ENCODE data around the gene EHD4. TPM values are rescaled to one million over a fixed set of nuclear protein-coding genes. Genes with fewer than 3 reads are reported as not detected.

Gene EHD4
- total and polyA plus RNA-seq, 2 donors (not counting 3 experiments of a cell fraction or from before 2014, with no cell fraction given) = 96.7 to 128 TPM

GRCh38 chr15:41852736-41853590, 119.4 kb downstream of the EHD4 start:
- FAIRE-seq (no peak), DNase-seq (ENCODE audit: low read depth, low spot score) (no peak)
- H4K20me1 ChIP-seq (replicated peaks; ENCODE audit: control insufficient read depth, extremely low read depth, insufficient read depth, low read length) = no peaks in the 10 kb centered on the region
- ChIA-PET CTCF (interaction anchor here (1.8 to 3.2 kb wide), 2 partner anchors 11 to 52 kb away, joined by 5 to 12 read pairs; no protein-coding TSS in a partner anchor), POLR2A (no interaction called here)
- no peaks in the 10 kb centered on the region for H3K9me3 ChIP-seq (replicated peaks; ENCODE audit: control insufficient read depth, insufficient read depth, low read length)
- no peak overlapping the region for H2AFZ ChIP-seq (ENCODE audit: low read depth, low read length)
- no peaks in the 10 kb centered on the region for H3K4me1 ChIP-seq (ENCODE audit: control insufficient read depth, extremely low read depth, insufficient read depth, low read length)
- dilution Hi-C loops (cut with MboI; ENCODE audit: extremely low pct_ligation_motif_present, low sequenced_read_pairs) = no loop called here
- no peak overlapping the region for H3K4me3 ChIP-seq (replicated peaks in 1 of 3; ENCODE audit: insufficient read depth in 1 of 3, low read depth in 1 of 3, low read length in 3 of 3)
- H3K27me3 ChIP-seq (ENCODE audit: control insufficient read depth in 2 of 2, insufficient read depth in 2 of 2, low read length in 2 of 2) = no peaks in the 10 kb centered on the region
- TF ChIP-seq GATA2 (IDR thresholded peaks at IDR 0.05; ENCODE audit: insufficient read depth, insufficient read length, low read depth, low read length) (no peak), MYC (IDR thresholded peaks at IDR 0.05; ENCODE audit: low read depth, low read length) (no peak), EZH2 (IDR thresholded peaks at IDR 0.05; ENCODE audit: borderline replicate concordance, low read depth, low read length, severe bottlenecking) (no peak), JUN (IDR thresholded peaks at IDR 0.05; ENCODE audit: borderline replicate concordance, insufficient read depth, insufficient read length, low read depth) (no peak), POLR2AphosphoS5 (IDR thresholded peaks at IDR 0.05; ENCODE audit: insufficient read depth, low read depth, low read length) (no peak), MAX (IDR thresholded peaks at IDR 0.05; ENCODE audit: insufficient read depth, insufficient read length) (no peak), FOS (IDR thresholded peaks at IDR 0.05; ENCODE audit: borderline replicate concordance, insufficient read depth, low read length) (no peak), POLR2A (IDR thresholded peaks at IDR 0.05; ENCODE audit: low read depth, low read length) (no peak), CTCF (IDR thresholded peaks at IDR 0.05; ENCODE audit: extremely low read depth in 1 of 2, insufficient read depth in 1 of 2, low read depth in 1 of 2, low read length in 2 of 2) (no peak)
- H3K79me2 ChIP-seq (ENCODE audit: control insufficient read depth, insufficient read depth, low read length) = no peaks in the 10 kb centered on the region
- intact Hi-C loops (cut with micrococcal nuclease) = no loop called here
- peaks cover 6 to 50% of the 10 kb centered on the region in 2 experiments for H3K36me3 ChIP-seq (ENCODE audit: control insufficient read depth in 2 of 2, extremely low read depth in 1 of 2, insufficient read depth in 2 of 2, low read length in 2 of 2)
- no peaks in the 10 kb centered on the region for H3K9me1 ChIP-seq (replicated peaks; ENCODE audit: control insufficient read depth, extremely low read depth, insufficient read depth, low read length)
- H3K4me2 ChIP-seq (ENCODE audit: insufficient read depth, low read length) = no peak overlapping the region
- no peak overlapping the region for H3K9ac ChIP-seq (replicated peaks; ENCODE audit: extremely low read depth, insufficient read depth, low read length)
- no peak overlapping the region for H3K27ac ChIP-seq (ENCODE audit: insufficient read depth, low read depth, low read length)
- BruUV-seq (replicated peaks) = no TSS peak
